Measurements from ENCODE around the gene RNF38. TPM values are rescaled to one million over a fixed set of nuclear protein-coding genes. Genes with fewer than 3 reads are reported as not detected.

Gene RNF38
- total and polyA plus RNA-seq, 3 experiments from 2014 or later: 20.9 to 43.3 (median 40.0) TPM

Other genes with a start within 250 kb of the RNF38 start
- gene CCIN, start 230.9 kb downstream of the RNF38 start, total RNA-seq: not detected
- gene CCIN, start 230.9 kb downstream of the RNF38 start, polyA plus RNA-seq: 0.14 TPM
- gene CLTA, start 209.3 kb downstream of the RNF38 start, total RNA-seq: 100 to 1,000 TPM; 185 to 186 TPM
- 77.6 TPM for gene CLTA, start 209.3 kb downstream of the RNF38 start, polyA plus RNA-seq
- gene GNE, start 141.8 kb downstream of the RNF38 start, total RNA-seq: 10 to 100 TPM; 11.6 to 12.7 TPM
- gene GNE, start 141.8 kb downstream of the RNF38 start, polyA plus RNA-seq: 5.8 TPM
- 10 to 100 TPM; 51.0 to 51.6 TPM for gene MELK, start 172.6 kb upstream of the RNF38 start, total RNA-seq
- not detected for gene MELK, start 172.6 kb upstream of the RNF38 start, polyA plus RNA-seq